Dermis microvascular lymphatic vessel endothelial cell (primary cell): Measurements from ENCODE around the gene OBSCN. TPM values are rescaled to one million over a fixed set of nuclear protein-coding genes. Genes with fewer than 3 reads are reported as not detected.

Experiments used
- DNase-seq, 2 donors: peaks; one replicate each; pipeline versions ENCODE4 v3.0.0 to v3.0.0-alpha.2; 2010; ENCODE audit warnings: low read depth in 2 of 2
- total RNA-seq: library from RNA; depleted of rRNA; stranded (reverse); fragments of >200 nt; gene quantifications from 2 replicates; pipeline ENCODE4 v1.2.1, GENCODE V29; 2014

OBSCN gene
- total RNA-seq, result 2.3 and 5.8 TPM in 2 replicates

DNA sequence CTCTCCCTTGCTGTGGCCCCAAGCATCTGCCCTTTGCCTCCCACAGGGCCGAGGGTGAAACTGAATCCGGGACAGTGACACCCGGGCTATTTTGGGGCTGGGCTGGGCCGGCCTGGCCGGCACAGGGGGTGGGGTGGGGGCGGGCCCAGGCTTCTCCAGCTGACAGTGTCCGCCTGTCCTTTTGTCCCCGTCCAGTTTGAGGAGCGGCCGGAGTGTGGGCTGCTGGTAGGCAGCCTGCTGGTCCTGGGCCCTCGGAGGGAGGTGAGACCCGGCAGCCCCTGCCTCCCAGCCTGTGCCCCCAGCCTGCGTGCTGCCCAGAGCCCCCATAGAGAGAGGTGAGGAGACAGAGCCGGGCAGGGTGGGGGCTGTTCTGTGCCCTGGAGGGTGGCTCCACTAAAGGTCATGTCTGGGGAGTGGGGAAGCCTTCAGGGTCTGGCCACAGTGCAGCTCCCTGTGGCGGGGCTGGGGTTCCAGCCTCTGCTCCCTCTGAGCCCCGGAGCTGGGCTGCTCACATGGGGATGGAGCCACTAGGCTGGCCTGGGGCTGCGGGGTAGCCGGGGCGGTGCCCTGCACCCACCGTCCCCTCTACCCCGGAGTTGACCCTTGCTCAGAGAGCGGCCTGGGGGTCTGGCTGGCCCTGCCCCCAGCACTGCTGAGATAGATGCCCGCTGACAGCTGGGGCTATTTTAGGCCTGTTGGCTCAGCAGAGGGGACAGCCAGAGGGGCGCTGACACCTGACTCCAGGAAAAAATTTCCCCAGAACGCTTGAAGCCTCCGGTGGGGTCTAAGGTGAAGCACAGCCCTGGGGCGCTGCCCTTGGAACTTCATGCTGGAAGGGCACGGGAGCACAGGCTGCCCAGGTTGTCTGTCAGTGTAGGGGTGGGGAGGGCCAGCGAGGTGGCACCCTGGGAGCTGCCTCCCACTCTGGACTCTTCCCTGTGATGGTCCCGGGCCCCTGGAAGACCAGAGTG lies at the start of gene OBSCN:
OBSCN (plus strand) TSS at position 194 of the 971 bp plus-strand sequence. CDS start 3,740 bp downstream, outside the sequence.
- no peak for DNase-seq

GRCh38 chr1:228158151-228159007 lies 49.5 kb upstream of the OBSCN start:
- DNase-seq, result no peak

DNA sequence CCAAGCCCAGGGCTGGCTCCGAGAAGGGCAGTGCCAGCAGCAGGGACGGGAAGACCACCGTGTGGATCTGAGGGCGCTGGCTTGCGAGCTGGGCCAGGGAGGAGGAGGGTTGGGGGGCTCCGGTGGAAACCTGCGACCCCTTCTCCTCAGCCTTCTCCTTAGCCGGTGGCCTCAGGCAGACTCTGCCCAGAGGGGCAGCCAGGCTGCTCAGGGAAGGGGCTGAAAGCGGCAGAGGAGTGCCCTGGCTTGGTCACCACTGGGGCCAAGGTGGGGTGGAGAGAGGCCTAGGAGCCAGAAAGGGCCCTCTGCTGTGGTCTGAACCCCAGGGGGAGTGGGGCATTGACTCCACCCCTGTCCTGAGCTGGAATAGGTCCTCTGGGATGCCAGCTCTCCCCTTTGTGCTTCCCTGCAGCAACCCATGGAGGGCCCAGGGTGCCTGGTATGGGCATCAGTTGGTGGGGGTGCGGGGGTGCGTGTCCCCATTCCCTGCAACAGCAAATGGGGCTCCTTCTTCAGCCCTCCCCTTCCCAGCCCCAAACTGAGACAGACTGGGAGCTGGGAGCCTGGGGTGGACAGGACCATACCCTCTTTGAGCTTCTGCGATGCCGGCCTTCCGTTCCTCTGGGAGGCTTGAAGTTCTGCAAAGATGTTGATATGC lies 48.7 kb upstream of the OBSCN start:
- no peak for DNase-seq

- DNase-seq, result no peak
Observed at GRCh38 chr1:228160201-228160761, 47.6 kb upstream of the OBSCN start.

DNA sequence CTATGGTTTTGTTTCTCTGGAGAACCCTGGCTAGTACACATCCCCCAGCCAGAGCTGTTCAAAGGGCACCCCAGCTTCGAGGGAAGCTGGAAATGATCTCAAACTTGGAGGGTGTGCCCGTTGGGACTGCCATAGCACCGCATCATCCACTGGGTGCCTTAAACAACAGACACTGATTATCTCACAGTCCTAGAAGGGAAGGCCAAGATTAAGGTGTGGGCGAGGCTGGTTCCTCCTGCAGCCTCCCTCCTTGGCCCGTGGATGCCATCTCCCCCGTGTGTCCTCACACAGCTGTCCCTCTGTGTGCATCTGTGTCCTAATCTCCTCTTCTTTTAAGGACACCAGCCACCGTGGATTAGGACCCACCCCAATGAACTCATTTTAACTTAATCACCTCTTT lies 46.5 kb upstream of the OBSCN start:
- DNase-seq, result no peak

DNA sequence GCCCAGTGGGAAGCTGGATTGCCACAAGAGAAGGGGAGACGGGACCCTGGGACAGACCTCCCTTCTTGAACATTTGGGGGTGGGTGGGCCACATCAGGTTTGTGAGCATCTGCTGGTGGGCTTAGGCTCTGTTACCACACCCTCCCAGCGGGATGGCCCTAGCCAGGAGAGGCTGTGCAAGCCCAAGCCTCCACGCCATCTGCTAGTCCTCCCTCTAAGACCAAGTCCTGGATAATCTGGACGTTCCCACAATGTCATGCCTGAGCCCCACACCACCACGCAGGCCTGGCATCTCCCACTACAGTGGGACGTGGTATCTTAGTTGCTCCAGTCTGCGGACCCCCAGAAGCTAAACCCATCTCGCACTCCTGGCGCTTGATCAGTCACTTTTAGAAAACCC lies 46.0 kb upstream of the OBSCN start:
- DNase-seq, result no peak

DNA sequence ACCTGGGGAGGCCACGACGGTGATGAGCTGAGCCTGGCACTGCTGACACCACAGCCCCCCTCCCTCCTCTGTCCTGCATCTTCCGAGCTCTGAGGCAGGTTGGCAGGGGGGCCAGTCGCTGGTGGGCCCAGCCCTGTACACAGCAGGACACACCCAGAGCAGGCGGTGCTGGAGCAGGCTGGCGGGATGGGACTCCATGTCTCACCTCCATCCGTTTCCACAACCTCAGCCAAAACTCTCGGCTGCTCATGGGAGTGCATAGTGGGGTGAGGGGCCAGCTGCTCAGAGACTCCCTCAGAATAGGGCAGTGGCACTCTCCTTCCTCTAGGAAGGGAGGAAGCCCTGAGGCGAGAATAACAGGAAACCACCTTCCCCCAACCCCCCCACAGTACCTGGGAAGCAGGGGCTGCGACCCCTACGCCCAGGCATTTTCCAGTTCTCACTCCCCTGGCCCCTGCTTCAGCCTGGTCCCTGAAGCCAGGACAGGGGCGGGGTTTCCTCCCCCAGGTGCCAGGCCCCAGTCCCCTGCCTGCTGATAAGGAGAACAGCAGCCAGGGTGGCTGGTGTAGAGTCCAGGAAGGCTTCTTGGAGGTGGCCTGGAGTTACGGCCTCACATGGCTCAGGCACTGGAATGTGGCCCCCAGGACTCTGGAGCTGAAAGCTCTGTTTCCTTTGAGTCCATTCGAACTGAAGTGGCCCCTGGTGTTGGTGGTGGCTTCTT lies 45.4 kb upstream of the OBSCN start:
- peak; percentile 76 to 88 for DNase-seq

DNA sequence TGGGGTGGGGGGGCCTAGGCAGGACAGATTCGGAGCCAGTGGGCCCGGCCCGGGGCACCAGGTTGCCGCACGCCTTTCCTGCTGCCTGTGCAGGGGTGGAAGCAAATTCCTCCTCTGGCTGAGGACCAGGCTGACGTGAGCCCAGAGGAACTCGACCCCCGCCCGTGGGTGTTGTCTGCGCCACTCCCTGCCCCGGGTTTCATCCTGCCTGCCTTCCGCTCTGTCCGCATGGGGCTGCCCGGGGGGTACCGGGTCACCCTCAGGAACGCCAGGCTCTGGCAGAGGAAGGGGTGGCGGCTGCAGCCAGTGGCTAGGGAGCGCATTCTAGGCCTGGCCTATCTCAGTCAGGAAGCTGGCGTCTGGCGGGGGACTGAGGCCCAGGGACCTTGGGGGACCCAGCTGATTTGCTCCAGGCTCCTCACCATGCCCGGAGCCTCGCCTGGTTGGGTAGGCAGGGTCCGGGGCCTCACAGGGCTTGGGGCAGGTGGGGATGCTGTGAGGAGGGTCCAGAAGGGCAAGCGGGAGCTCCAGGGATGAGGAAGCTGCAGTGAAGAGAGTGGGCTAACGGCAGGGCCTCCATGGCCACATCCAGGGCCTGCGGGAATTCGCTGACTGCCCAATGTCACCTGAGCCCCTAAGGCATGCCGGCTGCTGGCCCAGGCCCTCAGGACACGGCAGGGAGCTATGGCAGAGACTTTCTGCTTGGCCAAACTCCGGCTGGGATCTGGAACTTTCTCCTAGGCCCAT lies 44.7 kb upstream of the OBSCN start:
- DNase-seq, result peak; percentile 75 to 89

DNA sequence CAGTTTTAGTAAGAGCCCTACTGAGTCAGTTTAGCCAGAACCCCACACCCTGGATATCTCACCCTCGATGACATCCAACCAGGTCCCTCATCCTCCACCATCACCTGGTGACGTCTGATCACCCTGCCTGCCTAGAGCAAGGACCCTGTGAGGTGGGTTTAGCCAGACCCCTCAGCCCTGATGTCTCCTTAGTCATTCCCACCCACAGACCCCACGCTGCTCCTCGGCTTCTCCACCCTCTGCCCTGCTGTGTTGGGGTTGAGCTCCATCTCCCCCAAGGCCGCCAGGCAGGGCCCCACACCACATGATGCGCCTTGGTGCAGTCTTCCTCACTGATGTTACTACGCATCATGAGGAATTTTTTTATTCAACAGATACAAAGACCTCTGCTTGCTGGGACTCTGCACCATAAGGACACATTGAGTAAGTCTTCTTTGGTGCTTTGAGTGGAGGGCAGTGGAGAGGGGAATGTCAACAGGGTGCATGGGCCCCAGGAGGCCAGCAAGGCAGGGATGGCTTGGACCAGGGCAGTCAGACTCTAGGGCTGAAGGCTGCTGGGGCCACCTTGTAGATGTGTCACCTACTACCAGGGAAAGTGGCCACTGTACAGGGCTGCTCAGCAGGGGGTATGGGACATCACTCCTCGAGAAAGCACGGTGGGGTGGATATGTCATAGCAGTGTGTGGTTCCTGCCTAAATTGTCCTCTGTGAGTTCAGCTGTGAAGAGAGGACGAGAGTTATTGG lies 43.9 kb upstream of the OBSCN start:
- DNase-seq, result no peak

DNA sequence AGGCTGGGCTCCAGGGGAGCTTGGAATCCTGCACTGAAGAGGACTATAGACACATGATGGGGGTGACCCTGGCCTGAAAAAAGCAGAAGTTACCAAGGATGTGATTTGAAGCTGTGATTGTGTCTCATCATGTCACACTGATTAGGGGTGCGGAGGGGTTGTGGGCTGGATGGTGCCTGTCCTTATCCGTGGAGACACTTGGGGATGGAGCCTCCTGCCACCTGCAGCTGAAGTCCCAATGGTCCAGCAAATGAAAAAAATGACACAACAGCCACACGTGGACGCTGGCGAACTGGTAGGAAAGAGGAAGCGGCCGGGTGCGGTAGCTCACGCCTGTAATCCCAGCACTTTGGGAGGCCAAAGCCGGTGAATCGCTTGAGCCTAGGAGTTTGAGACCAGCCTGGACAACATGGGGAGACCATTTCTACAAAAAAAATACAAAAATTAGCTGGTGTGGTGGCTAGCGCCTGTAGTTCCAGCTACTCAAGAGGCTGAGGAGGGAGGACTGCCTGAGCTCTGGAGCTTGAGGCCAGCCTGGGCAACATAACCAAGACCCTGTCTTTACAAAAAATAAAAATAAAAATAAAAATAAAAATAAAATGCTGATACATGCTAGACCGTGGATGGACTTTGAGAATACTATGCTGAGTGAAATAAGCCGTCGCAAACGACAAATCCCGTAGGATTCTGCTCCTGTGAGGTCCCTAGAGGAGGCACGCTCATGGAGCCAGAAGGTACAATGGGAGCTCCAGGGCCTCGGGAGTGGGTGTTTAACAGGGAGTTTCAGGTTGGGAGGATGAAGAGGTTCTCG lies 43.1 kb upstream of the OBSCN start:
- DNase-seq, result no peak

DNA sequence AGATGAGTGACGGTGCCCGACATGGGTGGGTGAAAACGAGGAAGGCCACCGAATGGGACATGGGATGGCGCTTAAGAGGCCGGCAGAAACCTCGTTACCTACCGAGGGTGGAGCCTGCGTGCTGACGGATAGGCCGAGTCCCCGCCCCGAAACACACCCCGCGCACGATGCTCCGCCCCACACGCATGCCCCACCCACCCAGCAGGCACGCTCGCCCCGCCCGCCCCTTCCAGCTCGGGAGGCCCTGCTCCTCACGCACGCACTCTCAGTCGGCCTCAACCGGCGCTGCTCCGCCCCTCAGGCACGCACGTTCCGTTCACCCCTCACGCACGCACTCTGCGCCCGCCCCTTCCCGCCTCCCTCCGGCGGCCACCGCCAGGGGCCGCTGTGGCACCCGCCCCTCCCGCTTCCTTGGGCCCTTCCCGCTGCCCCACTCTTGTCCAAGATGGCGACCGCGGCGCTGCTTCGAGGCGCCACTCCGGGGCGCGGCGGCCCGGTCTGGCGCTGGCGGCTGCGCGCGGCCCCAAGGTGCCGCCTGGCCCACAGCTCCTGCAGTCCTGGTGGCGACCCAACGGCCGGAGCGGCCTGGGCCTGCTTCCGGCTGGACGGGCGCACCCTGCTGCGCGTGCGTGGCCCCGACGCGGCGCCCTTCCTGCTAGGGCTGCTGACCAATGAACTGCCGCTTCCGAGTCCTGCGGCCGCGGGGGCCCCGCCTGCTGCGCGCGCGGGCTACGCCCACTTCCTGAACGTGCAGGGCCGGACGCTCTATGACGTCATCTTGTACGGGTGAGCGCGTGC lies 42.3 kb upstream of the OBSCN start, which contains the start of gene IBA57:
IBA57 (plus strand) TSS at position 433 of the 798 bp plus-strand sequence; CDS start at position 446, 13 bp downstream.
- DNase-seq, result peak; percentile 96 to 99

GRCh38 chr1:228166170-228166936 lies 41.5 kb upstream of the OBSCN start:
- DNase-seq, result peak; percentile 64 to 88

DNA sequence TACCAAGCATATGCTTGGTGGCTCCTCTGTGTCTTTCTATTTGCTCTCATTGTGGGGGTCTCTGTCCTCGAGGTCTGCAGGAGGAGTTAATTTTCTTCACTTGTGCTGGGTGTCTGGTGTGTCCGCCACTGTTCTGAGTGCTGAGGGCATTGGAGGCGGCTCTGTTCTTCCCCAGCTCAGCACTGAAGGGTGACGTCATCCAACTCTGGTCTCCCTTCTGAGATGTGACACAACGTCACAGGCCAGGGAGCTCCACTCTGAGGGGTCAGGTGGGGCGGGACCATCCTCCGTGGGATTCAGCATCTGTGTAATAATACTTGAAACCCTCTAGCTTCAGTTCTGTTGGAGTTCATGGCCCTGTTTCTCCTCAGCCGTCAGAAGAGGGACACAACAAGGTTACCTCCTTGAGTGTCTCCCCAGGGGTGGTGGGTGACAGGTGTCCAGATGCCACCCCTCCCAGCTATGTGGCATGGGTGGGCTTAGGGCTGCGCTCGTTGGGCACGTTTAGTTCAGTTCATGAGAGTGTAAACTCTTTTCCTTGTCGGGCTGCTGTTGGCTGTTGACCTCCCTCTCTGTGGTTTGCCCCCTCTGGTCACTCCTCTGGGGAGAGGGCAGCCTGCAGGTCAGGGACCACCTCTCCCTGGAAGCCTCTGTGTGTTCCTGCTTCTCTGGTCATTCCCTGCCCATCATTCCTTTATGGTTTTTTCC lies 39.1 kb upstream of the OBSCN start:
- DNase-seq, result no peak

- DNase-seq, result no peak
Observed at GRCh38 chr1:228169345-228169744, 38.5 kb upstream of the OBSCN start.

DNA sequence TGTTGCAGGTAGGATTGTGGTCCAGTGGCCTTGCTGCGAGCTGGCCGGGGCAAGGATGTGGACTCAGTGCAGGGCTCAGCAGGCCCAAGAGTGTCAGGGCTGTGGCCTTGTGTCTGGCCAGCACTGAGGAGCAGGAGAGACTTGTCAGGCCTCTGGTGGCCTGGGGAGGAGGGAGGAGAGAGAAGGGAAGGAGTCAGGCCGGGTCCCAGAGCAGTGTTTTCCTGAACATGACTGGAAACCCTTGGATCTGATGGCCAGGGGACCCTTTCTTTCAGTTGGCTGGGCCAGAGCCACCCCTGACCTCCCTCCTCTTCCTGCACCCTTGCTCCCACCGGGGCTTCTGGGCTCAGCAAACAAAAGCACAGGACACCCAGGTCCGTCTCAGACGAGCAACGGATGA lies 37.2 kb upstream of the OBSCN start:
- DNase-seq, result no peak
